Osteocyte (in vitro differentiated cells): ENCODE data around the gene LRRN2. TPM values are rescaled to one million over a fixed set of nuclear protein-coding genes. Genes with fewer than 3 reads are reported as not detected.

ENCODE experiments used
- DNase-seq: peaks from one replicate; pipeline ENCODE4 v3.0.0; 2021; ENCODE audit warnings: mixed read lengths; ENCODE audit not compliant: unreplicated experiment; ENCODE audit errors: extremely low spot score
- H3K27ac Mint-ChIP-seq: one replicate; pipeline ENCODE4 v1.8.0; 2021; ENCODE audit warnings: mild to moderate bottlenecking, mixed read lengths; ENCODE audit not compliant: unreplicated experiment
- H3K27me3 Mint-ChIP-seq: one replicate; pipeline ENCODE4 v1.8.0; 2021; ENCODE audit warnings: mixed read lengths; ENCODE audit not compliant: unreplicated experiment
- H3K36me3 Mint-ChIP-seq: one replicate; pipeline ENCODE4 v1.8.0; 2021; ENCODE audit warnings: mixed read lengths; ENCODE audit not compliant: unreplicated experiment
- H3K4me1 Mint-ChIP-seq: one replicate; pipeline ENCODE4 v1.8.0; 2021; ENCODE audit warnings: mixed read lengths; ENCODE audit not compliant: unreplicated experiment
- H3K4me3 Mint-ChIP-seq: one replicate; pipeline ENCODE4 v1.8.0; 2021; ENCODE audit warnings: mild to moderate bottlenecking, moderate library complexity, mixed read lengths; ENCODE audit not compliant: unreplicated experiment
- H3K9me3 Mint-ChIP-seq: one replicate; pipeline ENCODE4 v1.8.0; 2021; ENCODE audit warnings: mixed read lengths; ENCODE audit not compliant: unreplicated experiment
- total RNA-seq: library from RNA; stranded (reverse); gene quantifications from 2 replicates; pipeline ENCODE4 v1.2.1, GENCODE V29; 2021
- TF ChIP-seq, protein P1 (sequence below): fragments of 200-600 bp; sonication (generic); IDR thresholded peaks from 2 replicates; pipeline ENCODE4 v1.5.0; 2021; ENCODE audit warnings: antibody characterized with exemption, mild to moderate bottlenecking, moderate library complexity

Gene LRRN2
- total RNA-seq, 1 donor from 2014 or later: not detected

DNA sequence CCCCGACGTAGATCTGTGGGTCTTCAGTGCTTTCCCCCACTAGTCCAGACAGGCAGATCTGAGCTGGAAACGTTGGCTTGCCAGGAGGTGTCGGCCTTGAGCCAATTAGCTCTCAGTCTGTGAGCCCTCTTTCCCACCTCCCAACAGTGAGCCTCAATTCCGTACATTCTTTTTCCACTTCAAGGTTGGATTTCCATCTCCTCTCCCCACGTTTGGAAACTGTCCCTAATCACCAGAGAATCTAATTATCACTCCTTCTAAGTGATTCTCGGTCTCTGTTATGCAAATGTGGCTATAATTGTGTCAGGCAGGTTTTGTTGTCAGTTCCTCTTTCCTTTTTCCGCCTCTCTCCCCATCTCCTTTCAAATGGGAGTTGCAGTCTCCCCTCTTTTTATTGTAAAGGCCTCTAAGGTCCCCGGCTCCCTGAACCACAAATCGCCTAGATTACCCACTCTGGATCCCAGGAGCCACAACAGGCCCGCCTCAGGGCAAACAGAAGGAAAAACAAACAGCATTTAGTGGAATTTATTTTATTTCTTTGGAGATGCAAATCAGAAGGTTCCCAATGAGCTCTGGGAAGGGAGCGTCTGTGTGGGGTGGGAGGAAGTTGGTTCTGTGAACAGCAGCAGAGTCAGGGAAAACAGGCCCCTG is 29.4 kb upstream of the LRRN2 start:
- Mint-ChIP-seq H3K4me1 (no peaks in the 10 kb centered on the region), H3K4me3 (no peak overlapping the region), H3K36me3 (no peaks in the 10 kb centered on the region), H3K27me3 (peaks cover 60% of the 10 kb centered on the region), H3K27ac (no peak overlapping the region), H3K9me3 (no peaks in the 10 kb centered on the region)
- TF ChIP-seq, protein P1, sequence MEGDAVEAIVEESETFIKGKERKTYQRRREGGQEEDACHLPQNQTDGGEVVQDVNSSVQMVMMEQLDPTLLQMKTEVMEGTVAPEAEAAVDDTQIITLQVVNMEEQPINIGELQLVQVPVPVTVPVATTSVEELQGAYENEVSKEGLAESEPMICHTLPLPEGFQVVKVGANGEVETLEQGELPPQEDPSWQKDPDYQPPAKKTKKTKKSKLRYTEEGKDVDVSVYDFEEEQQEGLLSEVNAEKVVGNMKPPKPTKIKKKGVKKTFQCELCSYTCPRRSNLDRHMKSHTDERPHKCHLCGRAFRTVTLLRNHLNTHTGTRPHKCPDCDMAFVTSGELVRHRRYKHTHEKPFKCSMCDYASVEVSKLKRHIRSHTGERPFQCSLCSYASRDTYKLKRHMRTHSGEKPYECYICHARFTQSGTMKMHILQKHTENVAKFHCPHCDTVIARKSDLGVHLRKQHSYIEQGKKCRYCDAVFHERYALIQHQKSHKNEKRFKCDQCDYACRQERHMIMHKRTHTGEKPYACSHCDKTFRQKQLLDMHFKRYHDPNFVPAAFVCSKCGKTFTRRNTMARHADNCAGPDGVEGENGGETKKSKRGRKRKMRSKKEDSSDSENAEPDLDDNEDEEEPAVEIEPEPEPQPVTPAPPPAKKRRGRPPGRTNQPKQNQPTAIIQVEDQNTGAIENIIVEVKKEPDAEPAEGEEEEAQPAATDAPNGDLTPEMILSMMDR: no peak
- DNase-seq: no peak

DNA sequence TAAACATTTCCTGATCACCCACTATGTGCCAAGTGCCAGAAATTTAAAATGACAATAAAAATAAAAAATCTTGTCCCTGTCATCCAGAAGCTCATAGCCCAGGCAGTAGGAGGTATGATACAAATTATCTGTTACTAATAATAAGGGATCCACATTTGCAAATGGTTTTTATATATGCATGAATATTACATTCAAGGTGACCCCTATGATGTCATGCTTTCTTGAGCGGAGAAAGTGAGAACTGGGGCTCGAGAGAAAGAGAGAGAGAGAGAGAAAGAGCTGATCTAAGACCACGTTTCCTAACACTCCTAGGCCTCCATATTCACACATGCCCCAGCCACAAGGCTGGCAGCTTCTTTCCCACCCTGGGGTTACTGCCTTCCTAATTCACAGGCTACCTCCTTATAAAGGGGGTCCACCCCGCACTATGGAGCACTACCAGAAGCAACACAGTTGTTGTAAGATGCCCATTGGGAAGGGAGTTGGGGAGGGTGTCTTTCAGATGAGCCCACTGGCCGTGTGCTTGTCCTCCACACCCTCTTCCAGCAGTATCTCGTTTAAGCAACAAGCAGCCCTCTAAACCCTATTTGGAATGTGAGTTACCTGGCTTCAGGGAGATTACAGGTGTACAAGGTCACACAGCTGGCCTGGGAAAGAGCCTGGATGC is 28.8 kb upstream of the LRRN2 start:
- no peak for DNase-seq
- H3K36me3 Mint-ChIP-seq: no peaks in the 10 kb centered on the region
- no peaks in the 10 kb centered on the region for H3K4me1 Mint-ChIP-seq
- no peak overlapping the region for H3K27ac Mint-ChIP-seq
- H3K9me3 Mint-ChIP-seq: no peaks in the 10 kb centered on the region
- H3K27me3 Mint-ChIP-seq: peaks cover 63% of the 10 kb centered on the region
- TF ChIP-seq, protein P1: no peak
- H3K4me3 Mint-ChIP-seq: no peak overlapping the region

DNA sequence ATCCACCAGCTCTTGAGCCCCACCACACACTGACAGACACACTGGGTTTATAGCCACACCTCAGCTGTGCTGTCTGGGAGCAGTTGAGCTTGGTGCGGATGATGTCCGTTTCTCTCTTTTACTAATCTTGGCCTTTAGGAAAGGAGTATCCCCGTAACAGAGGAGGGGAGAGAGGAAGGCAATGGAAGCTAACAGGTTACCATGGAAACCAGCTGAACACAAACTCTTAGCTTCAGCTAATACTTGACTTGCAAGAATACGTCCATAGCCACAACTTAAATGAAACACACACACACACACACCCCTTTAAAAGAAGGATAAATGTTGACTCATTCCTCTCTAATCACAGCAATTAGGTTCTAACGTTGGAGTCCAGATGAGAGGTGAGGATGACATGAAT is 28.0 kb upstream of the LRRN2 start:
- TF ChIP-seq, protein P1: no peak
- Mint-ChIP-seq H3K4me1 (no peaks in the 10 kb centered on the region), H3K27me3 (peaks cover 69% of the 10 kb centered on the region), H3K36me3 (no peaks in the 10 kb centered on the region), H3K9me3 (no peaks in the 10 kb centered on the region), H3K4me3 (no peak overlapping the region), H3K27ac (no peak overlapping the region)
- no peak for DNase-seq

DNA sequence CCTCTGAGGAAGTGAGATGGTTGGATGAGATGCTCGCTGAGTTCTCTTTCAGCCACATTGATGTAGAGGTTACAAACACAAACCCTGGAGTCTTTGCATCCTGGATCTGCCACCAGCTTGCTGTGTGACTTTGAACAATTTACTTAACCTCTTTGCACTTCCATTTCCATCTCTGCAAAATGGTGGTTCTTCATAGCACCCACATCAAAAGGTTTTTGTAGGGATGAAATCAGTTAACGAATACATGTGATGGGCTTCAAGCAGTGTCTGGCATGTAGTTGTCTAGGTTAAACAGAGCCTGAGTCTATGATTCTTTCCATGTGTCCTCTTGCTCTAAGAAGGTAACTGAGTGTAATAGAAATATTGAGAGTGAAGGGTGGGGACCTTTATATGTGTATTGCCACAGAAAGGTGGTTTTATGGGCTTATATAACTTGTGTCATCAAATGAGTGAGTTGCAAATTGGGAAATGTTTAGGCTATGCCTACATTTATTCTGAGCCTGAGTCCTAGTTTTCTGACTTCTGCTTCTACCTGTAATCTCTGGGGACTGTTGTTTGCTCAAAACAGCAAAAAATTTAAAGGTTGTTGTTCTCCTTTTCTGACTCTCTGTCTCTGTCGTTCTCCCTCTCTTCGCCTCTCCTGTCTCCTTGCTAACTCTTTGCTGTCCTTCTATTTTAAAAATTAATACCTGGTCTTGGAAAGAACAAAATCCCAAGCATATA is 27.3 kb upstream of the LRRN2 start:
- Mint-ChIP-seq H3K27me3 (peaks cover 66% of the 10 kb centered on the region), H3K9me3 (no peaks in the 10 kb centered on the region), H3K4me1 (no peaks in the 10 kb centered on the region), H3K36me3 (no peaks in the 10 kb centered on the region), H3K27ac (no peak overlapping the region), H3K4me3 (no peak overlapping the region)
- TF ChIP-seq, protein P1: no peak
- no peak for DNase-seq
